Body of pancreas (tissue), 4 donors: Measurements from ENCODE around the gene HCST. TPM values are rescaled to one million over a fixed set of nuclear protein-coding genes. Genes with fewer than 3 reads are reported as not detected.
"Not testable (repeated sequence)": the region's sequence is repeated elsewhere in the genome, so short reads cannot be mapped to it uniquely, and the experiment has no call there.

Source experiments
- ATAC-seq: fragments of 150-250 bp; one replicate; pipeline ENCODE4 v1.9.1; 2016
- DNase-seq, 4 donors: peaks; one replicate each; pipeline ENCODE4 v3.0.0-alpha.2; 2019
- H3K27ac ChIP-seq, 4 donors: fragments of 200-600 bp; sonication (generic); 1 replicate in 3 of 4; 2 replicates in 1 of 4; pipeline versions ENCODE4 v1.5.1 to v1.6.1; 2016 to 2019; ENCODE audit warnings: mild to moderate bottlenecking in 1 of 4, mixed read lengths in 1 of 4, moderate library complexity in 1 of 4
- H3K27me3 ChIP-seq, 2 donors: fragments of 200-600 bp; sonication (generic); one replicate each; pipeline ENCODE4 v1.6.0; 2016; ENCODE audit warnings: mild to moderate bottlenecking in 1 of 2
- H3K36me3 ChIP-seq, 2 donors: fragments of 200-600 bp; sonication (generic); replicated peaks in 1 of 2; 2 replicates each; pipeline ENCODE4 v1.5.1; 2016; ENCODE audit warnings: low read depth in 2 of 2; ENCODE audit not compliant: insufficient read depth in 1 of 2
- H3K4me1 ChIP-seq: fragments of 200-600 bp; sonication (generic); one replicate; pipeline ENCODE4 v1.6.0; 2016
- H3K4me3 ChIP-seq, 2 donors: fragments of 200-600 bp; sonication (generic); 1 replicate in 1 of 2; 2 replicates in 1 of 2; pipeline ENCODE4 v1.5.1; 2016 to 2019
- H3K9me3 ChIP-seq, 3 donors: fragments of 200-600 bp; sonication (generic); 1 replicate in 2 of 3; 2 replicates in 1 of 3; pipeline ENCODE4 v1.5.1; 2016
- POLR2A ChIP-seq, 3 donors: fragments of 450-650 bp; IDR thresholded peaks; one replicate each; pipeline ENCODE4 v1.6.1; 2016; ENCODE audit warnings: antibody characterized with exemption in 3 of 3, mild to moderate bottlenecking in 2 of 3
- WGBS, 2 donors: methylation state at CpG; one replicate each; pipeline ENCODE4 v1.1.5; 2017; 5-methylcytosine and 5-hydroxymethylcytosine counted together
- intact Hi-C: fragments of 100-400 bp; cut with DNase I; formaldehyde crosslinking; loops from one replicate; pipeline ENCODE4 v1.15.1; 2023
- total RNA-seq, 2 donors: library from RNA; depleted of rRNA; stranded (reverse); fragments of >200 nt; gene quantifications; one replicate each; pipeline ENCODE4 v1.1.0, GENCODE V29; 2016
- TF ChIP-seq, protein P1 (sequence below), 7 experiments: fragments of 450-650 bp in 4 of 7; fragments of 200-600 bp in 3 of 7; sonication (generic) in 3 of 7; IDR thresholded peaks; one replicate each; pipeline ENCODE4 v1.5.1; 2016 to 2019; ENCODE audit warnings: antibody characterized with exemption in 7 of 7

Gene HCST
- total RNA-seq, 2 donors from 2014 or later = 5.2 TPM; not detected in 1

DNA sequence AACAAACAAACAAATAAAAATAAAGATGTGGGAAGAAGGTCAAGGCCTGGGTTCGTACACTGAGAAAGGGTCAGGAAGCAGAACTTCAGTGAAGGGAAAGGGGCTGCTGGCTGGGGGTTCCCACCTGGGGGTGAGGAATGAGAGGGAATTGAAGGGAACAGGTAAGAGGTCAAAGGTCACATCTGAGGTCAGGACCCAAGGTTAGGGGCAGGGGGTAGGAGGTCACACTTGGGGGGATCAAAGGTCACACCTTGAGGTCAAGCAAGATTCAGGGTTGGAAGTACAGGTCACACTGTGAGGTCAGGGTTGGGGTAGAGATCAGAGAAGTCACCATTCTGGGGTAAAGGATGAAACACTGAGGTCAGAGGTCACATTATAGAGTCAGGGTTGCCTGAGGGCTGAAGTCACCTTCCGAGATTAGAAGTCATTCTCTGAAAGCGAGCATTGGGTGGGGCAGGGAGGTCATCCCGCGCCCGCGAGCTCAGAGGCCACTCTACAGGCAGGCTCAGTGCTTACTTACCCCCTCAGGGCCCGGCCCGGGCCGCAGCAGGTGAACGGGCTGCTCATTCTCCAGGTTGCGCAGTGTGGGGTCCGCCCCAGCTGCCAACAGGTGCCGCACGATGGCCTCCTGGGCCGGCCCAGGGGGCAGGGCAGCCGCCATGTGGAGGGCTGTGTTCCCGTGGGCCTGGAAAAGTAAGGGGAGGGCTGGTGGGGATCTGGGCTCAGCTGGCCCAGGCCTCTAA, 12.8 kb upstream of the HCST start:
- Histone ChIP-seq H3K4me3 (no peak overlapping the region), H3K4me1 (no peaks in the 10 kb centered on the region), H3K9me3 (no peaks in the 10 kb centered on the region), H3K36me3 (peaks cover 4 to 12% of the 10 kb centered on the region in 2 donors), H3K27me3 (no peaks in the 10 kb centered on the region), H3K27ac (no peak overlapping the region)
- ATAC-seq = no peak
- WGBS, 2 donors = 96% methylated on average over 17 to 18 of the region's 18 CpGs
- no peak for TF ChIP-seq POLR2A (IDR thresholded peaks at IDR 0.05)
- TF ChIP-seq, protein P1, sequence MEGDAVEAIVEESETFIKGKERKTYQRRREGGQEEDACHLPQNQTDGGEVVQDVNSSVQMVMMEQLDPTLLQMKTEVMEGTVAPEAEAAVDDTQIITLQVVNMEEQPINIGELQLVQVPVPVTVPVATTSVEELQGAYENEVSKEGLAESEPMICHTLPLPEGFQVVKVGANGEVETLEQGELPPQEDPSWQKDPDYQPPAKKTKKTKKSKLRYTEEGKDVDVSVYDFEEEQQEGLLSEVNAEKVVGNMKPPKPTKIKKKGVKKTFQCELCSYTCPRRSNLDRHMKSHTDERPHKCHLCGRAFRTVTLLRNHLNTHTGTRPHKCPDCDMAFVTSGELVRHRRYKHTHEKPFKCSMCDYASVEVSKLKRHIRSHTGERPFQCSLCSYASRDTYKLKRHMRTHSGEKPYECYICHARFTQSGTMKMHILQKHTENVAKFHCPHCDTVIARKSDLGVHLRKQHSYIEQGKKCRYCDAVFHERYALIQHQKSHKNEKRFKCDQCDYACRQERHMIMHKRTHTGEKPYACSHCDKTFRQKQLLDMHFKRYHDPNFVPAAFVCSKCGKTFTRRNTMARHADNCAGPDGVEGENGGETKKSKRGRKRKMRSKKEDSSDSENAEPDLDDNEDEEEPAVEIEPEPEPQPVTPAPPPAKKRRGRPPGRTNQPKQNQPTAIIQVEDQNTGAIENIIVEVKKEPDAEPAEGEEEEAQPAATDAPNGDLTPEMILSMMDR (IDR thresholded peaks at IDR 0.05) = no peak
- intact Hi-C loops = loop anchor here (5.0 kb wide), 1 partner anchor 38 kb away; no protein-coding TSS in a partner anchor
- no peak for DNase-seq

DNA sequence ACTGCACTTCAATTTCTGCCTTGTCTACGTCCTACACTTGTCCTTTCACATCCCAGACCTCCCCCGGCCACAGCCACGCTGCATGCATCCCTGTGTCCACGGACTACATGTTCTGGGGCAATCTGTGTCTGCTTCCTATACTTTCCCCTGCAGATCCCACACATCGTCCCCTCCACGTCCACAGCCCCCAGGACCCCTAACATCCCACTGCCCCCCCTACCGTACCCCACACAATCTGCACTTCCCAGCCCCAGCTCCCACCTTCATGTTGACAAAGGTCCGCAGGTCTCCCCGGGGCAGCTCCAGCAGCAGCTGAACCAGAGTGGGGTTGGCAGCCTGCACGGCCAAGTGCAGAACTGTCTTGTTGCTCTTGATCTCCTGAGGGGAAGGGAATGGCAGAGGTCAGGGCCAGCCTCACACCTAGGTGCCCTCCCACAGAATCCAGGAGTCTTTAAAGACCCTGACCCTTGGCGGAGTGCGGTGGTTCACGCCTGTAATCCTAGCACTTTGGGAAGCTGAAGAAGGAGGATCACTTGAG, 12.1 kb upstream of the HCST start:
- DNase-seq (no peak), ATAC-seq (no peak)
- WGBS, 2 donors = 87 to 90% methylated on average over 9 to 10 of the region's 13 CpGs
- H3K27me3 ChIP-seq = no peaks in the 10 kb centered on the region
- H3K9me3 ChIP-seq = no peaks in the 10 kb centered on the region
- intact Hi-C loops = no loop called here
- H3K4me1 ChIP-seq = no peaks in the 10 kb centered on the region
- H3K36me3 ChIP-seq = peaks cover 4 to 12% of the 10 kb centered on the region in 2 donors
- no peak overlapping the region for H3K27ac ChIP-seq
- no peak overlapping the region for H3K4me3 ChIP-seq
- TF ChIP-seq POLR2A (IDR thresholded peaks at IDR 0.05) = no peak
- TF ChIP-seq, protein P1 (IDR thresholded peaks at IDR 0.05) = no peak

DNA sequence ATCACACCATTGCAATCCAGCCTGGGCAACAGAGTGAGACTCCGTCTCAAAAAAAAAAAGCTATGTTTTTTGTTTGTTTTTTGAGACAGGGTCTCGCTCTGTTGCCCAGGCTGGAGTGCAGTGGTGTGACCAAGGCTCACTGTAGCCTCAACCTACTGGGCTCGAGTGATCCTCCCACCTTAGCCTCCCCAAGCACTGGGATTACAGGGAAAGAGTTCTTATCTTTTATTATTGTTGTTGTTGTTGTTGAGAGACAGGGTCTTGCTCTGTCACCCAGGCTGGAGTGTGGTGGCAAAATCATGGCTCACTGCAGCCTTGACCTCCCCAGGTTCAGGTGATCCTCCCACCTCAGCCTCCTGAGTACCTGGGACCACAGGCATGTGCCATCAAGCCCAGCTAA, 10.5 kb upstream of the HCST start:
- intact Hi-C loops, ATAC-seq, H3K27ac ChIP-seq, H3K27me3 ChIP-seq, H3K4me3 ChIP-seq, H3K9me3 ChIP-seq, H3K4me1 ChIP-seq, DNase-seq: not testable (repeated sequence)
- H3K36me3 ChIP-seq = peaks cover 6 to 12% of the 10 kb centered on the region in 2 donors
- WGBS, 2 donors = 91 to 95% methylated on average over 3 of the region's 3 CpGs

DNA sequence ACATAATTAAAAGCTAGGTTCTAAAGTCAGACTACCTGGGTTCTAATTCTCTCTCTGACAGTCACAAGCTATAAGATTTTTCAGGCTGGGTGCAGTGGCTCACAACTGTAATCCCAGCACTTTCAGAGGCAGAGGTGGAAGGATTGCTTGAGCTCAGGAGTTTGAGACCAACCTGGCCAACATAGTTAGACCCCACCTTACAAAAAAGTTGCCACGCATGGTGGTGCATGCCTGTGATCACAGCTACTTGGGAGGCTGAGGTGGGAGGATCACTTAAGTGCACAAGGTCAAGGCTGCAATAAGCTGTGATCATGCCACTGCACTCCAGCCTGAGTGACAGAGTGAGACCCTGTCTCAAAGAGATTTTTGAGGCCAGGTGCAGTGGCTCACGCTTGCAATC, 8.0 kb upstream of the HCST start:
- H3K36me3 ChIP-seq = peaks cover 3 to 6% of the 10 kb centered on the region in 2 donors
- intact Hi-C loops = no loop called here
- no peak overlapping the region for H3K27ac ChIP-seq
- 89 to 100% methylated on average over 1 to 2 of the region's 2 CpGs for WGBS, 2 donors
- no peak overlapping the region for H3K4me3 ChIP-seq
- no peaks in the 10 kb centered on the region for H3K9me3 ChIP-seq
- DNase-seq = no peak
- ATAC-seq = no peak
- H3K27me3 ChIP-seq = no peaks in the 10 kb centered on the region
- peaks cover 14% of the 10 kb centered on the region for H3K4me1 ChIP-seq
- TF ChIP-seq, protein P1 (IDR thresholded peaks at IDR 0.05) = no peak
- TF ChIP-seq POLR2A (IDR thresholded peaks at IDR 0.05) = no peak

DNA sequence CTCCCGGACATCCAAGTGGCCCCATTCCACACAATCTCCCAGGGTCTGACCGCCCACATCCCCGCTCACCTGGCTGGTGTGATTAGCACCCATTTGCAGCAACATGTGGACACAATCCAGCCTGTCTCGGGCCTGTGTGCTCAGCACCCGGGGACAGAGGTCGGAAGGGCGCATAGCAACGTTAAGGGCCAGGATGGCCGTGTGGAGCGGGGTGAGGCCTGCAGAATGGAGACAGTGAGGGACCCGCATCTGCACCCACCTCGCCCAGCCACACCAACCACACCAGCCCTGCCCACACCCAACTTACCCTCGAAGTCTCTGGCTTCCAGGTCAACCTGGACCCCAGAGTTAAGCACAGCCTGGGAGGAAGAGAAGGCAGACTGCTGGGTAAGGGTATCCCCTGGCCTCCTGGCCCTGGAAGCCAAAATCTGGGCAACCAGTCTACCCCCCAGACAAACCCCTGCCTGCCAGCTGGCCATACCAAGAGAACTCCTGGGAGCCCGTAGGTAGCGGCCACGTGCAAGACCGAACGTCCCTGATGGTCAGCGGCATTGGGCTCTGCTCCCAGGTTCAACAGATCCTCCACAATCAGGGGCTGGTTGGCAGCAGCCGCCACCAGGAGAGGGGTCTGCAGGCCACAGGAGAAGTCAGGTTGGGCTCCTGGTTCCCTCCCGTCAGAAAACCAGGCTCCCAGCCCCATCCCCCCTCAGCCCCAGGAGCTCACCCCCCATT, 6.3 kb upstream of the HCST start:
- no peak for DNase-seq
- no peaks in the 10 kb centered on the region for H3K9me3 ChIP-seq
- WGBS, 2 donors = 75 to 89% methylated on average over 9 to 21 of the region's 21 CpGs
- no peaks in the 10 kb centered on the region for H3K27me3 ChIP-seq
- H3K36me3 ChIP-seq = peaks cover 0 to 2% of the 10 kb centered on the region in 2 donors
- intact Hi-C loops = no loop called here
- no peak overlapping the region for H3K4me3 ChIP-seq
- no peak for ATAC-seq
- peaks cover 17% of the 10 kb centered on the region for H3K4me1 ChIP-seq
- TF ChIP-seq, protein P1 (IDR thresholded peaks at IDR 0.05) = no peak
- TF ChIP-seq POLR2A (IDR thresholded peaks at IDR 0.05) = no peak
- no peak overlapping the region for H3K27ac ChIP-seq
